A549 (cell line): Measurements from ENCODE around the gene DDIAS.
"Not testable (repeated sequence)": the region's sequence is repeated elsewhere in the genome, so short reads cannot be mapped to it uniquely, and the experiment has no call there.

ENCODE experiments used
- CTCF ChIP-seq: fragments of >200 bp; sonication (Bioruptor Twin); formaldehyde crosslinking; IDR thresholded peaks from 3 replicates; pipeline ENCODE4 v1.5.1; 2016
- EP300 ChIP-seq, 2 experiments: fragments of >200 bp; sonication (Bioruptor Twin); formaldehyde crosslinking; IDR thresholded peaks; 2 replicates in 1 of 2; 3 replicates in 1 of 2; pipeline ENCODE4 v1.6.1; 2016 to 2017
- GATA3 ChIP-seq: IDR thresholded peaks from 2 replicates; pipeline ENCODE4 v1.6.1; 2012; ENCODE audit warnings: borderline replicate concordance
- KDM5A ChIP-seq: fragments of 200-600 bp; sonication (generic); IDR thresholded peaks from 2 replicates; pipeline ENCODE4 v1.6.1; 2016; ENCODE audit warnings: antibody characterized with exemption, mild to moderate bottlenecking
- MAX ChIP-seq: IDR thresholded peaks from 2 replicates; pipeline ENCODE4 v1.6.1; 2012
- MAZ ChIP-seq: fragments of 150-350 bp; IDR thresholded peaks from 2 replicates; pipeline ENCODE4 v1.6.1; 2014; ENCODE audit warnings: antibody characterized with exemption, low read depth, low read length, borderline replicate concordance
- NFE2L2 ChIP-seq: fragments of 150-350 bp; conservative IDR thresholded peaks from 2 replicates; pipeline ENCODE4 v1.6.1; 2014; ENCODE audit warnings: low read length
- POLR2A ChIP-seq: IDR thresholded peaks from 2 replicates; pipeline ENCODE4 v1.6.1; 2012; ENCODE audit warnings: mild to moderate bottlenecking, low read length
- POLR2AphosphoS2 ChIP-seq: conservative IDR thresholded peaks from 2 replicates; pipeline ENCODE4 v1.6.1; 2012; ENCODE audit warnings: low read length, improper control_type of control experiment, inconsistent platforms
- RFX5 ChIP-seq: fragments of 450-650 bp; IDR thresholded peaks from 2 replicates; pipeline ENCODE4 v1.7.1; 2014; ENCODE audit warnings: antibody characterized with exemption, mild to moderate bottlenecking, moderate library complexity
- RNF2 ChIP-seq: fragments of 200-600 bp; sonication (generic); IDR thresholded peaks from 2 replicates; pipeline ENCODE4 v1.6.1; 2016; ENCODE audit warnings: low read depth, mild to moderate bottlenecking, antibody characterized with exemption, moderate library complexity, borderline replicate concordance
- SMC3 ChIP-seq: fragments of >200 bp; sonication (Bioruptor Twin); formaldehyde crosslinking; IDR thresholded peaks from 3 replicates; pipeline ENCODE4 v1.6.1; 2018; ENCODE audit warnings: inconsistent platforms
- USF2 ChIP-seq: fragments of 450-650 bp; IDR thresholded peaks from 2 replicates; pipeline ENCODE4 v1.6.1; 2014; ENCODE audit warnings: antibody characterized with exemption

- TF ChIP-seq CTCF; POLR2A; RNF2; USF2; MAX; POLR2AphosphoS2; SMC3; KDM5A; MAZ; EP300 (IDR thresholded peaks at IDR 0.05); NFE2L2; RFX5; GATA3: not testable (repeated sequence)
Observed at GRCh38 chr11:82854916-82855315, 46.6 kb upstream of the DDIAS start.
